Adrenal gland (tissue), 12 donors: ENCODE data around the gene CALML3. TPM values are rescaled to one million over a fixed set of nuclear protein-coding genes. Genes with fewer than 3 reads are reported as not detected.

Experiments used
- DNase-seq, 7 donors: peaks; one replicate each; pipeline ENCODE4 v3.0.0-alpha.2; 2019 to 2020
- H3K27ac ChIP-seq, 5 donors: fragments of 200-600 bp; sonication (generic) in 4 of 5; 1 replicate in 3 of 5; 2 replicates in 2 of 5; pipeline versions ENCODE4 v1.5.1 to v1.8.0; 2016 to 2020; ENCODE audit warnings: mild to moderate bottlenecking in 1 of 5
- H3K27me3 ChIP-seq: fragments of 200-600 bp; 2 replicates; pipeline ENCODE4 v1.8.0; 2021
- H3K36me3 ChIP-seq, 2 donors: fragments of 200-600 bp; replicated peaks in 1 of 2; 1 replicate in 1 of 2; 2 replicates in 1 of 2; pipeline versions ENCODE4 v1.5.1 to v1.8.0; 2018 to 2022
- H3K4me1 ChIP-seq, 2 donors: fragments of 200-600 bp; replicated peaks in 1 of 2; 1 replicate in 1 of 2; 2 replicates in 1 of 2; pipeline versions ENCODE4 v1.5.1 to v1.8.0; 2018 to 2021
- H3K4me3 ChIP-seq, 4 donors: fragments of 200-600 bp; sonication (generic) in 3 of 4; one replicate each; pipeline ENCODE4 v1.5.1; 2016 to 2018
- H3K9me3 ChIP-seq, 3 donors: fragments of 200-600 bp; sonication (generic) in 1 of 3; replicated peaks in 1 of 3; 1 replicate in 2 of 3; 2 replicates in 1 of 3; pipeline versions ENCODE4 v1.5.1 to v1.8.0; 2016 to 2021
- CTCF ChIP-seq, 6 experiments: fragments of 450-650 bp in 4 of 6; fragments of 200-600 bp in 2 of 6; sonication (generic) in 1 of 6; IDR thresholded peaks; 1 replicate in 5 of 6; 2 replicates in 1 of 6; pipeline versions ENCODE4 v1.5.1 to v1.8.0; 2016 to 2021; ENCODE audit warnings: antibody characterized with exemption in 6 of 6, mild to moderate bottlenecking in 2 of 6, moderate library complexity in 1 of 6
- POLR2A ChIP-seq, 2 donors: fragments of 450-650 bp; IDR thresholded peaks; one replicate each; pipeline ENCODE4 v1.6.1; 2017; ENCODE audit warnings: antibody characterized with exemption in 2 of 2, mild to moderate bottlenecking in 2 of 2, moderate library complexity in 1 of 2
- WGBS, 4 donors: extraction: QIAGEN DNeasy Blood & Tissue Kit in 2 of 4; methylation state at CpG; one replicate each; pipeline versions ENCODE4 v1.1.5 to v1.1.7; 2013 to 2017; 5-methylcytosine and 5-hydroxymethylcytosine counted together
- intact Hi-C, 2 donors: fragments of 100-400 bp; cut with DNase I; formaldehyde crosslinking; loops; one replicate each; pipeline versions ENCODE4 v1.14.1 to v1.15.0; 2022 to 2023
- polyA plus RNA-seq, 3 donors: library from polyadenylated mRNA; stranded (reverse); fragments of 200-250 nt in 2 of 3; fragments of 350-450 nt in 1 of 3; fragmentation: Illumina TruSeq in 1 of 3; extraction: RNeasy Lipid Tissue Mini Kit (QIAGEN cat#74804) in 1 of 3; gene quantifications; one replicate each; pipeline ENCODE4 v1.2.3, GENCODE V29; 2013 to 2014
- total RNA-seq, 9 donors: library from RNA; depleted of rRNA in 4 of 9; stranded (reverse); fragments of >200 nt in 4 of 9; fragments of 120-200 nt in 1 of 9; fragmentation: NEBNext Ultra II Directional in 1 of 9; extraction: Animal tissue kit (Norgen Biotek cat#: 25700) in 1 of 9; gene quantifications; one replicate each; pipeline versions ENCODE4 v1.1.0 to v1.2.4, GENCODE V29; 2013 to 2023
- donor health status: healthy with polysubstance abuse.
- donor health status: Bipolar disorder and iron deficiency.
- donor health status: DM: yes; HTN: yes; CAD: no.
- donor health status: DM: no; HTN: no; CAD: no.
- donor health status: DM: no; HTN: no; CAD: no.
- donor health status: DM: yes; HTN: yes; CAD: no.

Gene CALML3
- total and polyA plus RNA-seq, 12 donors: 0.07 TPM; not detected in 11

GRCh38 chr10:5552376-5553321 lies 27.9 kb downstream of the CALML3 start:
- Histone ChIP-seq H3K27ac (no peak overlapping the region), H3K36me3 (no peaks in the 10 kb centered on the region), H3K4me3 (no peak overlapping the region), H3K27me3 (no peaks in the 10 kb centered on the region), H3K4me1 (no peaks in the 10 kb centered on the region), H3K9me3 (no peaks in the 10 kb centered on the region)
- 82 to 90% (median 83%) methylated on average over 20 to 23 of the region's 23 CpGs for WGBS, 4 donors
- intact Hi-C loops: no loop called here
- no peak for TF ChIP-seq CTCF (IDR thresholded peaks at IDR 0.05)
- TF ChIP-seq POLR2A (IDR thresholded peaks at IDR 0.05): no peak
- no peak for DNase-seq

GRCh38 chr10:5553400-5554170 lies 28.8 kb downstream of the CALML3 start:
- 77 to 82% (median 79%) methylated on average over 12 to 17 of the region's 17 CpGs for WGBS, 4 donors

DNA sequence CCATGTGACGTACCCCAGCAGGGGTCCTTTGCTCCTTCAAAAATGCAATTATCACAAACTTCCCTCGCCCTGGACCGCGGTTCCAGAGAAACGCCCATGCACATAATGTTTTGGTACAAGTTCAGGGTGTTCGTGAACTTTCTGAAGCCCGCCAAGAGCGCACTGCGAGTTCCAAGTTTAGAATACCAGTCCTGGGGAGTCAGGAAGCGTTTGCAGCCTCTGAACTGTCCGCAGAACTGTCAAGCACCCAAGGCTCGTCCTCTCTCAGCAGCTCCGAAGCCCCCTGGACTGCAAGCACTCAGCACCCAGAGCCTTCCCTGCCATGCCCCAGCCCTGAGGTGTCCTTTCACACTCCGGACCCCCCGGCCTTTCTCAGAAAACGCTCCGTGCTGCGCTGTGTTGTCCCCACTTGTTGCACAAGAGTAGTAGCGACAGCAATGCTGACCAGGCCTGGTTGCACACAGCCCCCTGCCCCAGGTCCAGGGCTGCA lies 30.3 kb downstream of the CALML3 start:
- 73 to 84% (median 80%) methylated on average over 15 to 19 of the region's 19 CpGs for WGBS, 4 donors
- TF ChIP-seq CTCF (IDR thresholded peaks at IDR 0.05): no peak
- no peak for TF ChIP-seq POLR2A (IDR thresholded peaks at IDR 0.05)
- no peaks in the 10 kb centered on the region for H3K27me3 ChIP-seq
- H3K4me3 ChIP-seq: no peak overlapping the region
- H3K4me1 ChIP-seq: no peaks in the 10 kb centered on the region
- peak overlapping the region in 1 of 5 donors; percentile 16 for H3K27ac ChIP-seq
- intact Hi-C loops: no loop called here
- no peak for DNase-seq
- H3K9me3 ChIP-seq: no peaks in the 10 kb centered on the region
- H3K36me3 ChIP-seq: no peaks in the 10 kb centered on the region

More at GRCh38 chr10:5553400-5554170, 28.8 kb downstream of the CALML3 start:
- Histone ChIP-seq H3K4me3 (no peak overlapping the region), H3K4me1 (no peaks in the 10 kb centered on the region), H3K36me3 (no peaks in the 10 kb centered on the region), H3K27ac (no peak overlapping the region), H3K9me3 (no peaks in the 10 kb centered on the region), H3K27me3 (no peaks in the 10 kb centered on the region)
- no peak for DNase-seq
- intact Hi-C loops: no loop called here
- no peak for TF ChIP-seq CTCF (IDR thresholded peaks at IDR 0.05)
- TF ChIP-seq POLR2A (IDR thresholded peaks at IDR 0.05): no peak

DNA sequence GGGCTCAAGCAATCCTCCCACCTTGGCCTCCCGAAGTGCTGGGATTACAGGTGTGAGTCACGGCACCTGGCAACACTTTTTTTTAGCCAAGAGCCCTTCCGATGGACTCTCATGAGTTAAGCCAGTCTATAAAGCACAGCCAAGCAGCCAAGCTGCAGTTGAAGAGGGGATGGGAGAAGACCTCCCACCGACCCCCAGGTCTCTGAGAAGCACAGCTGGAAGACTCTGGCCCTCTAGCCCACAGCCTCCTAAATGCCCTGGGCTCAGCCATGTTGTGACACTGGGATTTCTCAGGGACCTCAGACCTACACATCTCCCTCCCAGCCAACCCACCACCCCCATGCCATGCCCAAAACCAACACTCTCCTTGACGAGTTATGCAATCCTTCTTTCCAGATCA lies 31.1 kb downstream of the CALML3 start:
- H3K4me1 ChIP-seq: no peaks in the 10 kb centered on the region
- H3K4me3 ChIP-seq: no peak overlapping the region
- TF ChIP-seq POLR2A (IDR thresholded peaks at IDR 0.05) (no peak), CTCF (IDR thresholded peaks at IDR 0.05) (no peak)
- WGBS, 4 donors: 87 to 92% (median 90%) methylated on average over 4 to 5 of the region's 5 CpGs
- H3K27me3 ChIP-seq: no peaks in the 10 kb centered on the region
- no peaks in the 10 kb centered on the region for H3K36me3 ChIP-seq
- DNase-seq: no peak
- intact Hi-C loops: no loop called here
- H3K9me3 ChIP-seq: no peaks in the 10 kb centered on the region
- H3K27ac ChIP-seq: no peak overlapping the region
